Neural cell (in vitro differentiated cells): ENCODE data around the gene SLC22A8.

Experiments
- CTCF ChIP-seq: fragments of 450-650 bp; IDR thresholded peaks from 2 replicates; pipeline ENCODE4 v1.5.1; 2014; ENCODE audit warnings: antibody characterized with exemption, mild to moderate bottlenecking, moderate library complexity; ENCODE audit not compliant: poor library complexity, severe bottlenecking
- EZH2 ChIP-seq: fragments of 200-600, 300-800 bp; shearing (Covaris generic), sonication (generic); IDR thresholded peaks from 2 replicates; pipeline ENCODE4 v1.6.1; 2014; ENCODE audit warnings: antibody characterized with exemption, low read length, borderline replicate concordance, mild to moderate bottlenecking; ENCODE audit not compliant: insufficient read depth, poor library complexity, severe bottlenecking
- TAF1 ChIP-seq: IDR thresholded peaks from 2 replicates; pipeline ENCODE4 v1.6.1; 2012; ENCODE audit warnings: low read depth

- TF ChIP-seq CTCF (no peak), EZH2 (no peak), TAF1 (no peak)
Observed at GRCh38 chr11:62988276-62988675, 27.4 kb downstream of the SLC22A8 start.
